ENCODE measurements around the gene CPPED1.

The CPPED1 gene

DNA sequence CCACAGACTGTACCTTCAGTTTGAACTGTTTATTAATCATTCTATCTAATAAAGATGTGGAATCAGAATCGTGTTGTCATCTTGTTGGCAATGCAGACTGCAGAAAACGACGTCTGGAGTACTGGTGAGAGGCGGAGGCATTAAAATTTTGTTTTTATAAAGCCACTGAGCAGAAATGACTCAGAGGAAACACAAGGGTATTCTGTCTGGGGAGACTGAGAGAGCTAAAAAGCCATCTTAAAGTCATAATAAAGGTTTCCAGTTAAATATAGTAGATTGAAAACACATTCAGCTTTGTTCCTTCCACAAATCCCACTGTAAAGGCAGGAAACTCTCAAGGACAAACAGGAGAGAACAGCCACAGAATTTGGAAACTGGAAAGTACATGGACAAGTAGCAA, 74.2 kb downstream of the CPPED1 start:
- no peak for DNase-seq

GRCh38 chr16:12728469-12728868, 75.2 kb downstream of the CPPED1 start:
- DNase-seq = no peak

DNA sequence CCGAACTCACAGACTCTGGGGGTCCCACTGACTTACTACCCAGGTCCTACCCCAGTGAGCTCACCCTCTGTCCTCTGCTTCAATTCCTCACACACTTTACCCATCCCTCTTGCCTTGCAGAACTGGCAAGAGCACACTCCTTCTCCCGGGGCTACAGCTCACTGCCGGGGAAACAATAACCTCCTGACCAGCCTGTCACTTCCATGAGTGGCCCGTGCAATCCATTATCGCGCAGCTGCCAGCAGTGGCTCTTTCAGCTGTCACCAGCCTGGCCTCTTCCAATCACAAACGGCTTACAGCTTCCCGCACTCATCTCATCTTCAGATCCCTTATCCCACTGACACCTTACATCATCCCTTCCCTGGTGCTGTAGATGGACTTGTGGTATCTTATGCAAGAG, 79.5 kb downstream of the CPPED1 start:
- DNase-seq = no peak

GRCh38 chr16:12723681-12724080, 80.0 kb downstream of the CPPED1 start:
- DNase-seq = no peak

DNA sequence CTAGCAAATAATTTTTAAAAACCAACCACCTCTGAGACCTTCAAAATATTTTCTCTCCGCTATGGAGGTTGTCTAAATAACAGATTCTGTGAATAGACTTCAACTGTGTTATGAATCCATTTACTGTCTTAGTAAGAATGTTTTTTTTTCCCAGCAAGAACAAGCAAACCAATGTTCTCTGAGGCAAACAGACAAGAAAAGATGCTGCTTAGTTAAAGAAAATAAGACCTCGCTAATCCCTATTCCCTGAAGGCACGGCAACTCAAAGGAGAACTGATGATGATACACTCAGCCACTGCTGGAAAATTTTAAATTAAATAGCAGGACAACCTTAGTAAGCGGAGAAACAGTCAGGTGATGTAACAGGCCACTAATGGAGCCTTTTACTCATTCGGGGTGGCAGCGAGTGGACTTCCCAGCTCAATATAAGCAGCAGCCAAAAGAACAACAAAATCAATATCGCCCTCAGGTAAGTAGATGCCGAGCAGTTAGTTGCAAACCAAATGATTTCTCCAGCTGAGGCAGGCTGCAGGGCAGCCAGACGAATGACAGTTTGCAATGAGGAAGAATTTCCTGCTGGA, 81.8 kb downstream of the CPPED1 start:
- no peak for DNase-seq

DNA sequence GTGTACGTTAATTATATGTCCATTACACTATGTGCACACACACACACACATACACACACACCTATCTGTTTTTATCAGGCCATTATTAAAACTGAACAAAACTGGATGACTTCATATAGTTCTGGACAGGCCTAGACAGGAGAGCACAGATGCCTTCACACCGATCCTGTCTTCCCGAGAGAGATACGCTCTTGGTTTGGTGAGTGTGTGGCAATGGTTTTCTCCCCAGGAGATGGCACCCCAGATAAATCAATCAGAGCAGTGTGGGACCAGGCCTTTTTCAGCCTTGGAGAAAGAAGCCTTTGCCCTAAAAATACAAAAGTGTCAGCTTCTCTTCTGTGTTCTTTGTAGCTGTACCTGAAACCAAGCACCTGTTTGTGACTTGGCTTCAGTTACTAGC, 83.7 kb downstream of the CPPED1 start:
- DNase-seq = no peak

DNA sequence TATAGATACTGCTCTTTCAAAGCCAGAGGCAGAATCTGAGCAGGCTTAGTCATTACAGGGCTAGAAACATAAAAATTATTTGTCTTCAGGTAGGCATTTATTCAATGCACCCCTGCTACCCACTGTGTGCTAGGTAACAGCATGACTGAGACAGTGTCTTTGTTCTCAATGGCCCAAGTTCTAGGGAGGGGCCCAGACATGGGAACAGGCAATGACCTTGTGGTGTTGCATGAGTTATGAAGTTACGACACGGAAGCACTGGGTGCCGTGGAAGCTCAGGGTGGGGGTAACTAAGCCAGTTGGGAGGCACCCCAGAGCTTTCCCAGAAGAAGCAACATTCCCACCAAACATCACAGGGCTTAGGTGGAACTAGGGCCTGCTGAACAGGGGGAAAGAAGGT, 87.0 kb downstream of the CPPED1 start:
- DNase-seq = no peak

DNA sequence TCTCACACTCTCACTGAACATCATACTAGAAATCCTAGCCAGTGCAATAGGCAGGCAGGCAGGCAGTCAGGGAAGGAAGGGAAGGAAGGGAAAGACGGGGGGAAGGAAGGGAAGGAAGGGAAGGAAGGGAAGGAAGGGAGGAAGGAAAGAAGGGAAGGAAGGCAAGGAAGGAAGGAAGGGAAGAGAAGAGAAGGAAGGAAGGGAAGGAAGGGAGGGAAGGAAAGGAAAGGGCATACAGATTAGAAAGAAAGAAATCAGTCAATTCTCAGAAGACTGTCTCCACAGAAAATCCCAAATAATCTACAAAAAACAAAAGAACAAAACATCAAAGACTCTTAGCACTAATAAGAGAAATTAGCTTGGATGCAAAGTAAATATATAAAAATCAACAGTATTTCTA, 93.9 kb downstream of the CPPED1 start:
- DNase-seq = no peak

- DNase-seq = no peak
These were observed 95.4 kb downstream of the CPPED1 start for GRCh38 chr16:12708266-12708665.

GRCh38 chr16:12706628-12707027, 97.1 kb downstream of the CPPED1 start:
- no peak for DNase-seq

DNA sequence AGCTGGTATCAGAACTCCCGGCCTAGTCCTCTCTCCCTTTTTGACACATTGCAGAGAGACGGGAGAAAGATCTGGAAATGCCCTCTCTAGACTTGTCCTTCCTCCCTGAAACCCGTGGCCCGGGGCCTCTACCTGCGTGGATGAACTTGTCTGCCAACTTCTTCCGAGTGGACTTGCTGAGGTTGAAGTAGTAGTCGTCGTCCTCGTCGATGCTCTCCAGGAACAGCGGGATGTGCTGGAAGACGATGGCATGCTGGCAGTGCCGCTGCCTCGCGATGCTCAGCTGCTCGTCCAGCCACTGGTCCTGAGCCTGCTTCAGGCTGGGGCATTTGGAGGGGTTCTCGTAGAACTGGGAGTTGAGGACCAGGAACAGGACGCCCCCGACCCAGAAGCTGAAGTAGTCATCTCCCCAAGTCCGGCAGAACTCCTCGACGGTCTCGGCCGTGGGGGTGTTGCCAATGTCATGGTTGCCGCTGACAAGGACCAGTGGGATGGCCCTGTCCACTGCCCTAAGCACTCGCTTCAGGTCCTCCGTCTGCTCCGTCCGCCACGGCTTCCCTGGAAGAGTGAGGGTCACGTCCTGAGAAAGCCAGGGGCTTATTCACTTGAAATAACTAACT, 99.1 kb downstream of the CPPED1 start:
- DNase-seq = no peak

- no peak for DNase-seq
These were observed 99.8 kb downstream of the CPPED1 start for GRCh38 chr16:12703935-12704334.

DNA sequence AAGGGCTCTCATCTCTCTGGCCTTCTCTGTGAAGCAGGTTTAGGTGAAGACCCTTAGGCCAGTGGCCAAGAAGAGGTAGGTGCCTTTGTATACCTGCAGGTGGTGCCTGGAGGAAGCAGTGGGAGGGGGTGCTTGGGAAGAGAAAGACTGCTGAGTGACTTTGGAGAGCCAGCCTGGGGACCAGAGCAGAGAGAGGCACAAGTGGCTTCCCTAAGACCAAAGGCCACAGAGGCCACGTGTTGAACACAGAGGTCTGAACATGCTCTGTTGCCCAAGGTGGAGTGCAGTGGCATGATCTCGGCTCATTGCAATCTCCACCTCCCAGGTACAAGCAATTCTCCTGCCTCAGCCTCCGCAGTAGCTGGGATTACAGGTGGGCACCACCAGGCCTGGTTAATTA, 103.5 kb downstream of the CPPED1 start:
- no peak for DNase-seq

GRCh38 chr16:12699161-12699560, 104.5 kb downstream of the CPPED1 start:
- DNase-seq = no peak

DNA sequence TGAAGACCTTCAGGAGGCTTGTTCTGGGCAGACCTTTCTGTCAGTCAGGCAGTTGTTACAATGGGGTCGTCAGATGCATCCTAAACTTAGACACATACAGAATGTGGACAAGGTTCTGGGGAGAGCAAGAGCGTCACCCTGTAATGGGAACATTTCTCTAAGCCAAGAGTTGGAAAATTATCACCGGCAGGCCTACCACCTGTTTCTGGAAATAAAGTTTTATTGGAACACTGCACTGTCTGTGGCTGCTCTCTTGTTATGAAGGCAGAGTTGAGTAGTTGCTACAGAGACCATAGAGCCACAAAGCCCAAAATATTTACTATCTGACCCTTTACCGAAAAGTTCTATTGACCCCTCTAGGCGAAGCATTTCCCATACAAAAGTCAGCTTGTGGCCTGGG, 106.2 kb downstream of the CPPED1 start:
- no peak for DNase-seq

- DNase-seq = no peak
These were observed 108.2 kb downstream of the CPPED1 start for GRCh38 chr16:12695454-12695853.

- DNase-seq = no peak
These were observed 113.7 kb downstream of the CPPED1 start for GRCh38 chr16:12690024-12690423.

- peak; percentile 12 for DNase-seq
These were observed 114.5 kb downstream of the CPPED1 start for GRCh38 chr16:12688951-12689850.

DNA sequence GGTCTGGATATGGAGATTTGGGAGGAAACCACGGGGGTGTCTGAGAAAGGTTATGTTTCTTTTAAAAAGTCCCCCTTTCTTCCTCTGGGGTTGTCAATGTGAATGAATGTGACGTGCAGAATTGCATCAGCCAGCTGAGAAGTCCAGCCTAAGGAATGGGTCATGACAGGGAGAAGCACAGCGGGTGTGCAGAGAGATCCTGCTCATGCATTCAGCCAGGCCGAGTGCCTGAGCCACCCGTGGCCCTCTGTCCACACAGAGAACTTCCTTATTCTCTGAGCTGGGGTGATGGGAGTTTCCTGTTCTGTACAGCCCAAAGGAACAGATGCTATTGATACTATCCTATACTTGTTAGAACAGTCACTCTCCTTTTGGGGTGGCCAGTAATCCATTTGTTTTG, 117.9 kb downstream of the CPPED1 start:
- DNase-seq = no peak

DNA sequence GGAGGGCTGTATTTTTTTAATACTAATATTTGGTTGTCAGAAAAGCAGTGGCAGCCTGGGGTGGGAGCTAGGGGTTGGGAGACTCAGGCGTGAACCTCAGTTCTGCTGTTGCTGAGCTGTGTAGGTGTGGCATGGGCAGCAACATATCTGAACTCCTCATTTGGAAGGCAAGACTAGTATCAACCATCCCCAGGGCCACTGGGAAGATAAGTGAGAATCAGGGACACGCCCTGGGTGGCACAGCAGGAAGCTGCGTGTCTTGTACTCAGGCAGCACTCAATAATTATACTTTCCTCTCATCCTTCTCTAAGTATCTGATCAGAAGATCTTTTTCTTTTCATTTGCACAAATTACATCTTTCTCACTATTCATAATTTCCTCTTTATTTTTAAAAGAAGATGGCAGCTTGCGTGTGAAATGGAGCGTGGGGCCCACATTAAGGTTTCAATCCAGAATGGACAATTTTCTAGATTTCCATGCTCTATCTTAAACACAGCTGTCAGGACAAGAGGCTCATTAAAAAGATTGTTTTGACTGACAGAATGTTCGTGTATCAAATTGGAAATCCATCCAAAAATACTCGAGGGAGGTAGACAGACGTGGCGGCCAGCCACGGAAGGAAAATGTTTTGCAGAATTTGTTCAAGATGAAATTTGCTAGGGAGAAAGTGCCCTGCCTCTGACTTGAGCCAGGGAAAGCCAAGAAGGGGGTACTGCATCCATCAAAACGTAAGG, 121.1 kb downstream of the CPPED1 start:
- no peak for DNase-seq

- no peak for DNase-seq
These were observed 122.0 kb downstream of the CPPED1 start for GRCh38 chr16:12681653-12682052.

DNA sequence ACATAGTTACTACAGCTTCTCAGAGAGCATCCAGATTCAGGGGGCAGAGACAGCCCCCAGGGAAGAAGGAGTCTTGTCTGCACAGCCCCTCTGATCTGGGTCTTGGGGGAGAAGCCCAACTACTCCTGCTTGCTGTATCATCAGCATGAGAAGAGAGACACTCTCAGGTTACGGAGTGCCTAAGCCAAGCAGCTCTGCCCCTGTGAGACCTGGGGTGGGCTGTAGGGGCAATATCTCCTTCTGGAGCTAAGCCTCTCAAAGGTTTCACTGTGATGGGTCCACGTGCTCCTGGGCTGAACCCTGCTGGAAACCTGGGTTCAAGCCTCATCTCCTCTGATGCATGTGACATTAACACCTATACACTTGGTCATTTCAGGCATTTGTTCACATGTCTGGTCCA, 123.2 kb downstream of the CPPED1 start:
- no peak for DNase-seq

- no peak for DNase-seq
These were observed 123.9 kb downstream of the CPPED1 start for GRCh38 chr16:12679660-12680272.
